Activated CD4-positive, alpha-beta T cell treated with anti-CD3 and anti-CD28 coated beads, Interleukin-2, Interleukin-4, amounts not matched to agents 100 ng/mL and 50 ng/mL, durations not matched to agents 16 hours and 8 hours (primary cell): ENCODE data around the gene YIPF2.

Source experiments
- DNase-seq: peaks from one replicate; pipeline ENCODE4 v3.0.0-alpha.2; 2020; ENCODE audit warnings: low spot score

Gene YIPF2

GRCh38 chr19:10936661-10937084 lies 8.2 kb upstream of the YIPF2 start:
- DNase-seq = peak; percentile 63

GRCh38 chr19:10935371-10936059 lies 7.1 kb upstream of the YIPF2 start:
- DNase-seq = no peak

- no peak for DNase-seq
These were observed 959 bp upstream of the YIPF2 start for GRCh38 chr19:10929402-10929794.

- no peak for DNase-seq
These were observed 493 bp downstream of the YIPF2 start for GRCh38 chr19:10927730-10928562.

- DNase-seq = no peak
These were observed 3.8 kb downstream of the YIPF2 start for GRCh38 chr19:10924597-10924996.

- DNase-seq = no peak
These were observed 5.0 kb downstream of the YIPF2 start for GRCh38 chr19:10923260-10924112.

- no peak for DNase-seq
These were observed 5.8 kb downstream of the YIPF2 start for GRCh38 chr19:10922638-10923014.

GRCh38 chr19:10921910-10922637 lies 6.4 kb downstream of the YIPF2 start:
- DNase-seq = no peak

- DNase-seq = no peak
These were observed 7.1 kb downstream of the YIPF2 start for GRCh38 chr19:10921199-10921909.

- no peak for DNase-seq
These were observed 7.7 kb downstream of the YIPF2 start for GRCh38 chr19:10920781-10921180.

GRCh38 chr19:10920288-10920655 lies 8.2 kb downstream of the YIPF2 start:
- no peak for DNase-seq

GRCh38 chr19:10919352-10920287 lies 8.8 kb downstream of the YIPF2 start:
- DNase-seq = no peak

- DNase-seq = no peak
These were observed 10.1 kb downstream of the YIPF2 start for GRCh38 chr19:10918359-10918758.

- DNase-seq = no peak
These were observed 11.8 kb downstream of the YIPF2 start for GRCh38 chr19:10916602-10917001.

GRCh38 chr19:10915130-10916091 lies 13.0 kb downstream of the YIPF2 start:
- DNase-seq = no peak

- DNase-seq = no peak
These were observed 14.6 kb downstream of the YIPF2 start for GRCh38 chr19:10913716-10914340.

- no peak for DNase-seq
These were observed 15.8 kb downstream of the YIPF2 start for GRCh38 chr19:10912619-10913018.

- DNase-seq = no peak
These were observed 16.7 kb downstream of the YIPF2 start for GRCh38 chr19:10911579-10912363.
